GM06990 (cell line): ENCODE data around the gene RPRML.

Experiments
- DNase-seq: peaks from one replicate; pipeline ENCODE4 v3.0.0-alpha.2; 2011; ENCODE audit not compliant: insufficient read length; ENCODE audit errors: extremely low read depth
- H3K27me3 ChIP-seq: replicated peaks from 2 replicates; pipeline ENCODE4 v1.6.0; 2011; ENCODE audit warnings: low read length; ENCODE audit not compliant: control insufficient read depth, insufficient read depth
- H3K36me3 ChIP-seq: 2 replicates; pipeline ENCODE4 v1.5.1; 2011; ENCODE audit warnings: low read length; ENCODE audit not compliant: control insufficient read depth, insufficient read depth
- H3K4me3 ChIP-seq: replicated peaks from 2 replicates; pipeline ENCODE4 v1.5.1; 2011; ENCODE audit warnings: low read depth, mild to moderate bottlenecking, control low read depth, low read length
- TF ChIP-seq, protein P1 (sequence below): IDR thresholded peaks from 2 replicates; pipeline ENCODE4 v1.5.1; 2011; ENCODE audit warnings: low read length, control low read depth, mild to moderate bottlenecking, inconsistent platforms; ENCODE audit not compliant: insufficient read depth, poor library complexity, severe bottlenecking

Gene RPRML

DNA sequence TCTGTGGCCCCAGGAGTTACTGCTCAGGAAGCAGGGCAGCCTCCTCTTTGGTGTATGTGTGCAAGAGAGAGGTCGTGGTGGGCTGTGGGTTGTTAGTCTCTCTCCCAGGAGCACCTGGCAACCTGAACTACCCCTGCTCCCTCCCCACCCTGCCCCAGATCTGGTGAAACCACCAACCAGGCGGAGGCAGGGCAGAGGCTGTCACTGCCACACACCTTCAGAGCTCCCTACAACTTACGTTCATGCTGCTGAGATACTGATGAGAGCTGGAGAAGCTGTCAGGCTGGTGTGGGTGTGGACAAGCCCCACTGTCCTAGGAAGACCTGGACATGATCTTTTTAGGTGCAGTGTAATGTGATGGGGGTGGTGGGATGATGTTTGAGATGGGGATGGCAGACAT lies 31.8 kb downstream of the RPRML start:
- Histone ChIP-seq H3K4me3 (no peak overlapping the region), H3K36me3 (no peaks in the 10 kb centered on the region), H3K27me3 (peaks cover 1% of the 10 kb centered on the region; the same call in 1 of the 2 replicates)
- TF ChIP-seq, protein P1, sequence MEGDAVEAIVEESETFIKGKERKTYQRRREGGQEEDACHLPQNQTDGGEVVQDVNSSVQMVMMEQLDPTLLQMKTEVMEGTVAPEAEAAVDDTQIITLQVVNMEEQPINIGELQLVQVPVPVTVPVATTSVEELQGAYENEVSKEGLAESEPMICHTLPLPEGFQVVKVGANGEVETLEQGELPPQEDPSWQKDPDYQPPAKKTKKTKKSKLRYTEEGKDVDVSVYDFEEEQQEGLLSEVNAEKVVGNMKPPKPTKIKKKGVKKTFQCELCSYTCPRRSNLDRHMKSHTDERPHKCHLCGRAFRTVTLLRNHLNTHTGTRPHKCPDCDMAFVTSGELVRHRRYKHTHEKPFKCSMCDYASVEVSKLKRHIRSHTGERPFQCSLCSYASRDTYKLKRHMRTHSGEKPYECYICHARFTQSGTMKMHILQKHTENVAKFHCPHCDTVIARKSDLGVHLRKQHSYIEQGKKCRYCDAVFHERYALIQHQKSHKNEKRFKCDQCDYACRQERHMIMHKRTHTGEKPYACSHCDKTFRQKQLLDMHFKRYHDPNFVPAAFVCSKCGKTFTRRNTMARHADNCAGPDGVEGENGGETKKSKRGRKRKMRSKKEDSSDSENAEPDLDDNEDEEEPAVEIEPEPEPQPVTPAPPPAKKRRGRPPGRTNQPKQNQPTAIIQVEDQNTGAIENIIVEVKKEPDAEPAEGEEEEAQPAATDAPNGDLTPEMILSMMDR: no peak
- no peak for DNase-seq

DNA sequence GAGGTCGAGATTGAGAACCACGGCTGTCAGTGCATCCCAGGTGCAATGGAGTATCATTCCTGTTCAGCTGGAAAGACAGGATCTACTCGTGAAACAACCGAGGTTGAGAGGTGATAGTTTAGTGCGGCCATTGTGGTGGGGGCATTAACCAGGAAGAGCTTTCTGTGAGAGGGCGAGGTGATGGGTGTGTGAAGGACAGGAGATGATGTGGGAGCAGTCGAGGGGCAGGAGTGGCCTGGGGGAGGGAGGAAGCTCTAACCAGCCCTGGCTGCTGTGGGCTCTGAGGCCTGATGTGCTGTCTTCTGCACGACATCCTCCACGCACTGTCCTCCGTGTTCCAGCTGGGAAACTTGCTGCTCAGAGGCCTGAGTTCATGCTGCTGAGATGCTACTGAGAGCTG lies 34.1 kb downstream of the RPRML start:
- 0 out of 2 replicates have a peak, but pooled peaks cover 1% of the 10 kb centered on the region for H3K27me3 ChIP-seq
- peaks cover 6% of the 10 kb centered on the region for H3K36me3 ChIP-seq
- H3K4me3 ChIP-seq: no peak overlapping the region
- TF ChIP-seq, protein P1: no peak
- no peak for DNase-seq

DNA sequence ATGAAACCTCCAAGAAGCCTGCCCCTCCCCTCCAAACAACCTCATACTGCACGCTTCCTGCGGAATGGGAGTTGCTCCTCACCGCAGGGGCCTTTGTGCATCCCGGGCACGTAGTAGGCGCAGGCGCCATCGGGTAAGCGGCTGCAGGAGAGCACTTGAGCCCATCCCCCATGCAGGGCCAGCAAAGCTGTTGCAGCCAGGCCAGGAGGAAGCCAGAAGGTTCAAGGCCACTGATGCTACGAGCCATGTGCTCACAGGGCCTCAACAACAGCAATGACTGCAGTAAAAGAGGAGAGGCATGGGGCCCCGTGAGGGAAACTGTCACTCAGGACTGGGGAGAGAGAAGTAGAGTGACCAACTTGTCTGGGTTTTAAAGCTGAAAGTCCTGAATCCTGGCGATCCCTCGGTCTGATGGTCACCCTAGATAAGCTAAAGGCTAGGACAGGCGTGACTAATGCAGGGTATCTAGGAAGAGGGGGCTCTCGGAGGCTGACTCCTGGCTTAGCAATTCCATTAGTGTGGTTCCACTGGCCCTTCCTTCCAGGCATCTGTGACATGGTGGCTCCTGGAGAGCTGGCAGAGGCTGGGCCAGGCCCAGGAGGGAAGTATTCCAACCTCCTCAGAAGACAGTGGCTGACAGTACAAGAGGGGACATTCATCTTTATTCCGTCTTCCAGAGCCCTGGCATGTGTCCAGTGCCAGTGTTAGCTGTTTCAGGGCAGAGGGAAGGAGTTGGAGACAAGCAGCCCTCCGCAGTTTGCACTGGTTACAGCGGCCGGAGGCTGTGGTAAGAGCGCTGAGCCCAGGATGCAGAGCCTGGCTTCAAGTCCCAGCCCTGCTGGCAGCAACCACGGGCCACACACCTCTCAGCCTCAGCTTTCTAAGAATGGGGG lies 35.3 kb downstream of the RPRML start:
- H3K4me3 ChIP-seq: no peak overlapping the region
- TF ChIP-seq, protein P1: no peak
- DNase-seq: no peak
- H3K36me3 ChIP-seq: peaks cover 11% of the 10 kb centered on the region
- no peaks in the 10 kb centered on the region for H3K27me3 ChIP-seq

DNA sequence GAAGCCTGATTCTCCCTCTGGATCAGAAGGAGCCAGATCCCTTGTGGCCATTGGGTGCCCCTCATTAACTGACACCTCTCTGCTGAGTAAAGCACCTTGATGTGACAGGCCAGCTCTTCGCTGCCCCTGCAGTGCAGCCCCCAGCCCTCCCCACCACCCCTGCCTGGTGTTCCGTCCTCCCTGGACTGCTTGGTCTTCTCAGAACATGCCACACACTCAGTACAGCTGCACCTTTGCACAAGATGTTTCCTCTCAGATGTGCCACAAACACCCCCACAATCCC lies 35.9 kb downstream of the RPRML start:
- H3K27me3 ChIP-seq: no peaks in the 10 kb centered on the region
- no peak overlapping the region for H3K4me3 ChIP-seq
- DNase-seq: no peak
- TF ChIP-seq, protein P1: no peak
- peaks cover 13% of the 10 kb centered on the region for H3K36me3 ChIP-seq

DNA sequence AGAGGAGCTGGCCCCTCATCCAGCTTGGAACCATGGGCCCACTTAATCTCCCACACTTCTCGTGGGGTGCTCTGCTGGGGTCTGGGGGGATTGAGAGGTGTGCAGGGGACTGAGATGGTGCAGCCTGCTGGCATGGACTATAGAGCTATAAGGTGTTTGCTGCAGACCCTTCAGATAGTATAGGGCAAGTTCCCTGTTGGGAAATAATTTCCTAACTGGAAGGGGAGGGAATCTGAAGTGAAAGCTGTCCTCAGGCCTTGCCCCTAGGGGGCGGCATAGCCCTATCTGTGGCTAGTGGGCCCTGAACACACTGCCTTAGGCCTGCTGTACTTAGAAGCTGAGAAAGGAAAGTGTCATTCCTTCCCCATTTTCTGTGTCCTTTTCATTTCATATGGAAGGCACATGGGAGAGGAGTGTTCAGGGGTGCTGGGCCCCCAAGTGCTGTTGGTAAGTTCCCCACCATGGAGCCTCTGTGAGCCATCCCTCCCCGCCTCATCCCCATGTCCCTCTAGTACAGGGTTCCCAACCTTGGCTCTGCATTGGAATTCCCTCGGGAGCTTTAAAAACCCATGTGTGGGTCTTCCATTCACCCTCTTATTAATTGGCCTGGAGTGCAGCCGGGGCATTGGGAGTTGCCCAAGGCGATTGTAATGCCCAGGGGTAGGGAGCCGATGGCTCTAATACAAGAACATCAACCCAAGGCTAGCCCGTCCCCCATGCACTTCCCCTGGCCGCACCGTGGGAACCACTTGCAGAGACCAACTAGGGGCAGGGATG lies 36.4 kb downstream of the RPRML start:
- peaks cover 13% of the 10 kb centered on the region for H3K36me3 ChIP-seq
- TF ChIP-seq, protein P1: peak; percentile 92
- no peak for DNase-seq

More for the DNA sequence above, 36.4 kb downstream of the RPRML start:
- Histone ChIP-seq H3K4me3 (no peak overlapping the region), H3K27me3 (no peaks in the 10 kb centered on the region)
